Pons (tissue), 1 donor: ENCODE measurements around the gene CXCL16.

ENCODE experiments used
- DNase-seq: peaks from one replicate; pipeline ENCODE4 v3.0.0-alpha.2; 2016; ENCODE audit warnings: low spot score

Gene CXCL16, protein sequence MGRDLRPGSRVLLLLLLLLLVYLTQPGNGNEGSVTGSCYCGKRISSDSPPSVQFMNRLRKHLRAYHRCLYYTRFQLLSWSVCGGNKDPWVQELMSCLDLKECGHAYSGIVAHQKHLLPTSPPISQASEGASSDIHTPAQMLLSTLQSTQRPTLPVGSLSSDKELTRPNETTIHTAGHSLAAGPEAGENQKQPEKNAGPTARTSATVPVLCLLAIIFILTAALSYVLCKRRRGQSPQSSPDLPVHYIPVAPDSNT

DNA sequence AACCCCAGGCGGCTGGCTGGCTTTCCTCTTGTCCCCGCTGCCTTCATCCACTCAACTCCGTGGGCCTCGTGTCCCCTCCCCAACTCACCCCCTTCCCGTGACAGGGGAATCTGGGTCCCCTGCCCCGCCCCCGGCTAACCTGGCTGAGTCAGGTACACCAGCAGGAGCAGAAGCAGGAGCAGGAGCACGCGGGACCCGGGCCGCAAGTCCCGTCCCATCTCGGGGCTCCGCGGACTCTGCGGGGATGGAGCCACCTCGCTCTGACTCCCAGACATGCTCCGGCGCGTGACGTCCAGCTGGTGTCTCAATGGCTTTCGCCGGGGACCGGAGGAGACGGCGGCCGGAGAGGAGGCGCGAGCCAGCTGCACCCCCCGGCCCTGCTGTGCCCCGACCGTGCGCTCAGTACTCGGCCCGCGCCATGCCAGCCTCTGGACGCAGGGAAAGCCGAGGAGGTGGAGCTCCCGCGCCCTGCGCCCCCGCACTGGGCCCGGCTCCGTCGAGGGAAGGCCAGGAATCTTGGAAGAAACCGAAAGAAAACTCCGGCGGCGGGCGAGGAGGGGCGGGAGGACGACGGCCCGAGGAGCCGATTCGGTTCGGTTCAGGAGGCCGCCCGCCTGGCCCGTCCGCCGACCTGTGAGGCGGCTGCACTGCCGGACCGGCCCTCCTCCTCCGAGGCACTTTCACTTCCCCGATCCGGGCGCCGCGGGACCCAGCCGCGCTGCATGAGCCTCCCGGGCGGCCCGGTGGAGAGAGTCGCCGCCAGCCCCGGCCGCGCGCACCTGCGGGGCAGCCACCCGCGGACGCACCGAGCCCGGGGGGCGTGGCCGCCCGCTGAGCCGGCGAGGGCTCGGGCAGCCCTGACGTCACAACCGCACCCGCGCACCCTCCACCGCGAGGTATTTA is at the start of gene CXCL16, which contains the start of gene ZMYND15:
CXCL16 (minus strand) TSS at position 807 of the 903 bp plus-strand sequence; CDS start at position 218, 589 bp downstream.
ZMYND15 (plus strand) TSS at position 712 of the 903 bp plus-strand sequence. CDS start 716 bp downstream, outside the sequence.
- no peak for DNase-seq

DNA sequence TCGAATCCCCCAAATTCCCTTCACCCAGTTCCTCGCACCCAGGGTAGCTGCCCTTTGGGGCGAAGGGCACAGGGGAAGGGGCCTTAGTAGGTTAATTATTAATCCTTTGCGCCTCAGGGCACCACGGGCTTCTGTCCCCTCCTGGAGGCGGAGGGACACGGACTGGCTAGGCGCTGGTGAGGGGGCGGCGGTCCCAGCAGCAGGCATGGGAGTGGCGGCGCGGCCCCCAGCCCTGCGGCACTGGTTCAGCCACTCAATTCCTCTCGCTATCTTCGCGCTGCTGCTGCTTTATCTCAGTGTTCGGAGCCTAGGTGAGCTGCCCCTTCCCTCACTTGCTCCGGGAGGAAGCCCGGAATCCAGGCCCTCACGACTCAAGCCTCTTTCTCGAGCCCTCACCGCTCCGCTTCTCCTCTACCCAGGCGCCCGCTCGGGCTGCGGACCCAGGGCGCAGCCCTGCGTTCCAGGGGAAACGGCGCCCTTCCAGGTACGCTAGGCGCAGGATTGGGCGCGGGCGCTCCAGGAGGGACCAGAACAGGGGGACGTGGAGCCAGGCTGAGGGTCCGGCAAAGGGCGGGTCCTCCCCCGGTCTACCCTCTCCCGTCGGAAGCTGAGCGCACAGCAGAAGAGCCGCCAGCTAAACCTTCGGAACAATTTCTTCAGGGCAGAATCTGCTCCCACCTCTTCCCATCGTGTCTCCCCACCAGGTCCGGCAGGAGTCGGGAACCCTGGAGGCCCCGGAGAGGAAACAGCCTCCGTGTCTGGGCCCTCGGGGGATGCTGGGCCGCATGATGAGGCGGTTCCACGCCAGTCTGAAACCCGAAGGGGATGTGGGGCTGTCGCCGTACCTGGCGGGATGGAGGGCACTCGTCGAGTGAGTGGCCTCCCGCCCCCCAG is 49.3 kb upstream of the CXCL16 start, which contains the start of gene GLTPD2:
GLTPD2 (plus strand) TSS at position 158 of the 894 bp plus-strand sequence; CDS start at position 206, 48 bp downstream.
- no peak for DNase-seq

DNA sequence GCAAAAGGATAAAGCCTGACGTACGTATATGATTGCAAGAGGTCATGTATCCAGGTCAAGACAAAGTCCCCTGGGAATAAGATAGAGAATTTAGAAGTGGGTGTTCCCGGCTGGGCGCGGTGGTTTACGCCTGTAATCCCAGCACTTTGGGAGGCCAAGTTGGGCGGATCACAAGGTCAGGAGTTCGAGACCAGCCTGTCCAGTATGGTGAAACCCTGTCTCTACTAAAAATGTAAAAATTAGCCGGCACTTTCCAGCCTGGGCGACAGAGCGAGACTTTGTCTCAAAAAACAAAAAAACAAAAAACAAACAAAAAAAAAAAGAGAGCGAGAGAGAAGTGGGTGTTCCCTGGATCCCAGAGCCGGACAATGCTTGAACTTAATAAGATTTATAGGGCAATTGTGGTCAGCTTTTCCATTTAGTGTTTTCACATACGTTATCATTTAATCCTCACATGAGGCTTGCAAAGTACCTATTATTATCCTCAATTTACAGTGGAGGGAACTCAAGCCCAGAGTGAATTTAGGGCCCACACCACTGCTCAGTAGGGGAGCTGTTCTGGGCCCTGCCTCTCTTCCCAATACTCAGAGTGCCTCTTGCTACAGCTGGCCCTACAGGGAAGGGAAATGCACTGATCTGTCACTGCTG is 48.6 kb upstream of the CXCL16 start:
- no peak for DNase-seq

DNA sequence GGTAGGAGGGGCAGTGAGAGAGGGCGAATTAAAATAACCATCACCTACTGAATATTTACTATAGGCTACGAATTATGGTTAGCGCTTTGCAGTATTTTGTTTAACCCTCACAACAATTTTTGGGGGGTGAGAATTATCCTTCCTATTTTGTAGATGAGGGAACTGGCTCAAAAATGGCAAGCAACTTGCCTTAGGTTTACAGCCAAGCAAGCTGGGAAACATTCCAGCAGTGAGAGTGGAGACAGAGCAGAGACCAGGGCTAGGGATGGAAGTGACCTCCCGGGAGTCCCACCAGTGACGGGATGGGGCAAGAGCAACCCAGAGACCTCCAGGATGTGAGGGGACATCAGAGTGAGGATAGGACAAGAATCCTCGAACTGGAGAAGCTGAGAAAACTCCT is 46.8 kb upstream of the CXCL16 start:
- no peak for DNase-seq

DNA sequence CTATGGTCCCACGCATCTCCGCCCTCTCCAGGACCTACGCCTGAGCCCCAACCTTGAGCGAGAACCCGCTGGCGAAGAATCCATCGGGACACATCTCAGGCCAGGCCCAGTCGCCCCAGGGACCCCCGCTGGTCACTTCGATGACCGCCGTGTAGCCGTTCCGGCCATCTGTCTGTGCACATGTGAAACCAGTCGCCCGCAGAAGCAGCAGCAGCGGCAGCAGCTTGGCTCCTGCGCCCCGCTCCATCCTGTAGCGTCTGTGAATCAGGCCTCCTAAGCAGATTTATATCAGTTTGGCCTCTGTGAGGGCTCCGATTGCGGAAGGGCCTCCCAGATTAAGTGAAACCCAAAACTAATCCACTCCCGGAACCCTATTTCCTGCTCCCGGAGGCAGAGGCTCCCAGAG is 46.4 kb upstream of the CXCL16 start, which contains the start of gene VMO1:
VMO1 (minus strand) TSS at position 259 of the 406 bp plus-strand sequence; CDS start at position 247, 12 bp downstream.
- no peak for DNase-seq

DNA sequence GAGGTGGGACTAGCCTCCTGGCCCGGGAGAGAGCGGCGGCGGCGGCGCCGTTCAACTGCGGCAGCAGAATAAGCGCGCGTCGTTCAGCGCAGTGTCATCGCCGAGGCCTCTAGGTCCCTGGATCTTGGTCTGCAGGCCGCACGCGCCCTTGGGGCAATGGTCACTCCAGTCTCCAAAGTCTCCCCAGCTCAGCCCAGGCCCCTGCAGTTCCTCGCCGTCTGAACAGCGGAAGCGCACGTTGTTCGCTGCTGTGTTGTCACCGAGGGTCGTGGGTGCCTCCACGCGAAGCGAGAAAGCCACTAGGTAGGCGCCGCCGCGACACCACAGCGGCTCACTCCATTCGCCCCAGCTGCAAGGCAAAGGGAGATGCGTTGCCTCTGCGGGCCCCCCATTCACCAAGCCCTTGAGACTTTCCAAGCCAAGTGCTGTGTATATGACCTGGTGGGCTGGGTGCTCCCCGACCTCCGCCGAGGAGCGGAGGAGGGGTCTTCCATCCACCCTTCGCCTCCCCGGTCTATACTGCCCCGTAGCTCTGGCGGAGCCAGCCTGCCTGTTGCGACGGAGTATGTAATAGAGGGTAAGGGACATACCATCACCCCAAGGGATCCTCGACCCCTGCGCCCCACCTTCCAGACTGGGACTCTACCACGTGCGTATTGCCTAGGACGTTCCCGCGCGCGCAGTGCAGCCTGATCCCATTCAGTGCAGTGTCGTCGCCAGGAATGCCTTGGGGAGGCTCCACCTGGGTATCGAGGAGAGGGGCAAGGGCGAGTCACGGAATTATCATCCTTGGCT is 45.8 kb upstream of the CXCL16 start:
- DNase-seq = no peak

DNA sequence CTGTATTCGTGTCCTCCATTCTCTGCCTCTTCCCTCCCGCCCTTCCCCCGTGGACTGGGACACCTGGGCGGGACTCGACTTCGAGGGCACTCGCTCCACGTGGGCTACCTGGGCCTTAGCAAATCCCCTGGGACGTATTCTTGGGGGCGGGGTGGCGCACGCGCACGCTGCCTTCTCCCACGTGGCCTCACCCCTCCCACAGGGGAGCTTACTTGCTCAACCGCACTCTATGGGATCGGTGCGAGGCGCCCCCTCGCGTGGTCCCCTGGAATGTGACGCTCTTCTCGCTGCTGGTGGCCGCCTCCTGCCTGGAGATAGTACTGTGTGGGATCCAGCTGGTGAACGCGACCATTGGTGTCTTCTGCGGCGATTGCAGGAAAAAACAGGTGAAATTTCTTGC is 42.9 kb upstream of the CXCL16 start:
- DNase-seq = no peak

DNA sequence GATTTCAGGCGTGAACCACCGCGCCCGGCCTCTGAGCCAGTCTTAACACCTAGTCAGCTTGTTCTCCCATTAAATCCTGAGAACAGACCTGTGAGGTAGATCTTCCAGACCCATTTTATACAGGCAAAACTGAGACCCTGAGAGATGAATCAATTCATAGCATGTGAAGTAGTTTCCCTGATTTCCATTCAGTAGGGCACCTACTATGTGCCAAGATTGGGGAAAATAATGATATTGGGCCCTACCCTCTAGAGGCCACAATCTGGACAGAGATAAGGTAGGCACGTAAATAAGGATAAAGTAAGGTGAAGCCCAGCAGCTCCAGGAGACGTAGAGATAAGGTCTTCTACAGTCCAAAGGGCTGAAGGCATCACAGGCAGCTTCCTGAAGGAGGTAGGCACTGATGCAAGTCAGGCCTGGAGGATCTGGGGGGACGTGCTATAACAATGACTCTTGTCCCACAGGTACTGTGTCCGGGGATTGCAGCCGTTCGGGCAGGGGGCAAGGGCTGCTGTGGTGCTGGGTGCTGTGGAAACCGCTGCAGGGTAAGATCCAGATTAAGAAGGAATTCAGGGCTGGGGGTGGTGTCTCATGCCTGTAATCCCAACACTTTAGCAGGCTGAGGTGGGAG is 40.7 kb upstream of the CXCL16 start:
- no peak for DNase-seq

DNA sequence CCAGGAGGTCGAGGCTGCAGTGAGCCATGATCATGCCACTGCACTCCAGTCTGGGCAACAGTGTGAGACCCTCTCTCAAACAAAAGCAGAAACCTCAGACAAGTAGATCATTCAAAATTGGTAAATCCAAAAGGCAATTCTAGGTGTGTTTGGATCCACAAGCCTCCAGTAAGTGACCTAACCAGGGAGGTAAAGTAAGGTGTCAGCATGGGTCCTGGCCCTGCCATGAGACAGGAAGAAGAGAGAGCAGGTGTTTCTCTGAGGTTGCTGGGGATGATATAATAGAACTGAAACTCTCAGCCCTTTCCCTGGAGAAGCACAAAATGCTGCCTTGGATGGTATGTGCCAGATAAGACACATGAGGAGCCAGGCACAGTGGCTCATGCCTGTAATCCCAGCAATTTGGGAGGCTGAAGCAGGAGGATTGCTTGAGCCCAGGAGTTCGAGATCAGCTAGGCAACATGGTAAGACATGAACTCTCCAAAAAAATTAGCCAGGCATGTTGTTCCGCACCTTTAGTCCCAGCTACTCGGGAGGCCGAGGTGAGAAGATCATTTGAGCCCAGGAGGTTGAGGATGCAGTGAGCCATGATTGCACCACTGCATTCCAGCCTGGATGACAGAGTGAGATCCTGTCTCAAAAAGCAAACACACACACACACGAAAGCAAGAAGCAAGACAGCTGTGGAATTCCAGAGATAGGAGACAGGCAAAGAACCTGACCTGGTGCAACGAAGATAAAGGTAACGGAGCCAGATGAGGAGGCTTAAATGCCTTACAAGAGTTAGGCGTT is 38.4 kb upstream of the CXCL16 start:
- DNase-seq = no peak

DNA sequence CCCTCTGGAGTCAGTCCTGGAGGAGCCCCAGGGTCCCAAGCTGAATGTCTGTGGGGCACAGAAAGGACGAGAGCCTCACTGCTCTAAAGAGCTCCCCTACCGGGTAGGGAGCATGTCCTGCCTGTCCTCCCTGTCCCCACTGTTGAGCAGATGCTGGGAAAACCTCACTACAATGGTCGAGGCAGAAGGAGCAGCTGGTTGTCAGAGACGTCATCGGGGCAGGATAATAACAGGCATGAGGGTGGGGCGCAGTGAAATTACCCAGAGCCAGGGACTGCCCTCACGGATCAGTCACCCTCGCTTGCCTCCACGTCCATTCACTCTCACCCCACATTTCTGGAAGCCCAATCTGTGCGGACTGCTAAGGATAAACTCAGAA is 32.5 kb upstream of the CXCL16 start:
- DNase-seq = no peak

DNA sequence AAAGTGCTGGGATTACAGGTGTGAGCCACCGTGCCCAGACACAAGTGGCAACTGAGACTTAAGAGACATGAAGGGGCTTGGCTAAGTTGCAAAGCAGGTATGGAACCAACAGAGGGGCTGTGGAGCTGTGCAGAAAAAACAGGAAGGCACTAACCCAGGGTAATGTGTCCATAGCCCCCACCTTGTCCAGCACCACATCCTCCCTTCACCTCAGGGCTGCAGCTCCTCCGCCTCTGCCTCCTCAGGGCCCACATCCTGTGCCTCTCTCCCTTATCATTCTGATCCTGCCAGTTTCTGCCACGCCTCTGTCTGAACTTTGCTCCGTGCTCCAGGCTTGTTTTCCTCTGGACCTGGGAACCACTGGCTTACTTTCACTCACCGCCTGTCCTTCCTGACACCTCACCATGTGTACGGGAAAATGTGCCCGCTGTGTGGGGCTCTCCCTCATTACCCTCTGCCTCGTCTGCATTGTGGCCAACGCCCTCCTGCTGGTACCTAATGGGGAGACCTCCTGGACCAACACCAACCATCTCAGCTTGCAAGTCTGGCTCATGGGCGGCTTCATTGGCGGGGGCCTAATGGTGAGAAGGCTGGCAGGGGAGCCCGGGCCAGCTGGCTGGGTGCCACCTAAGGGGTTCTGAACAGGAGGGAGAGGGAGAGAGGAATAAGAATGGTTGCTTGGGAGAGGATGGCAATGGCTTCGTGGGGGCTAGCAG is 31.9 kb upstream of the CXCL16 start, which contains the start of gene TM4SF5:
TM4SF5 (plus strand) TSS at position 368 of the 716 bp plus-strand sequence; CDS start at position 405, 37 bp downstream.
- no peak for DNase-seq

DNA sequence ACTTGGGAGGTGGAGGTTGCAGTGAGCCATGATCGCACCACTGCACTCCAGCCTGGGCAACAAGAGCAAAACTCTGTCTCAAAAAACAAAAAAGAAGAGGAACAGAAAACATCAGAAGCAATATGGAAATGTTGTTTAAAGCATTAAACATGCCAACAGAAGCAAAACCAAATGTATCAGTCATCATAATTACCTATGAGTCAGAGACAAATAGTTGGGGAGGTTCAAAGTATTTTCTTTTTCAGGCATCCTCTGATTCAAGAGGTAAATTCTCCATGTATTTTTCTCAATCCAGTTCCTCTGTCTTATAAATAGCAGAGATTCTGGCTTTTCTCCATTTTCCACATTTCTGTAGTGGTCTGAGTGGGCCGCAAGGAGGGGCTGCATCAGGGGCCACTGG is 29.9 kb upstream of the CXCL16 start:
- DNase-seq = no peak

DNA sequence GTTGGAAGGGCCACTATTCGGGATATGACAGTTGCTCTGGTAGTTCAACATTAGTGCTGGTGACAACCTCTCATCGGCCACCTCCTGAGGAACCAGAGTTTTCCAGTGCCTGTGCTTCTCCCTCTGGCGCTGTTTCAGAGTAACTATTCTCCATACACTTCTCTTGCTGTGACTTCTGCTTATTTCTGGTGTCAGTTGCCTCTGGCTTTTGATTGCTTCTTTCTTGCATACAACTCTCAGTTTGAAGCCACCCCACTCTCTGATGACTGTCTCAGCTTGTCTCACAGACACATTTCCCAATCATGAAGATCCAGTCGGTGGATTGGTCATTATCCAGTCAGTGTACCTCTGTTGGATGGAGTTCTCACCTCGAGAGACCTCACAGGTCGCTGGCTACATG is 28.6 kb upstream of the CXCL16 start:
- DNase-seq = peak; percentile 31

DNA sequence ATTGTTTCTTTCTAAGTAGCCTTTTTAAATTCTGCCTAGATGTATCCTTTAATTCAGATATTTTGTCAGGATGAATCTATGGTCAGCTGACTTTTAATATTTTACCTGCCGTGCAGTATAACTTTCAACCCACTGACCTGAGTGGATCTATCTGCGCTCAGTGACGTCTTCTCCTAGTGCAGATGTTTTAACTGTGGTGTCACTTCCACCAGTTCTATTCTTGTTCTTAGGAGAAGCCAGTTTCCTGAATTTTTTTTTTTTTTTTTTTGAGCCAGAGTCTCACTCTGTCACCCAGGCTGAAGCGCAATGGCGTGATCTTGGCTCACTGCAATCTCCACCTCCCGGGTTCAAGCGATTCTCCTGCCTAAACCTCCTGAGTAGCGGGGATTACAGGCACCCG is 27.0 kb upstream of the CXCL16 start:
- no peak for DNase-seq

DNA sequence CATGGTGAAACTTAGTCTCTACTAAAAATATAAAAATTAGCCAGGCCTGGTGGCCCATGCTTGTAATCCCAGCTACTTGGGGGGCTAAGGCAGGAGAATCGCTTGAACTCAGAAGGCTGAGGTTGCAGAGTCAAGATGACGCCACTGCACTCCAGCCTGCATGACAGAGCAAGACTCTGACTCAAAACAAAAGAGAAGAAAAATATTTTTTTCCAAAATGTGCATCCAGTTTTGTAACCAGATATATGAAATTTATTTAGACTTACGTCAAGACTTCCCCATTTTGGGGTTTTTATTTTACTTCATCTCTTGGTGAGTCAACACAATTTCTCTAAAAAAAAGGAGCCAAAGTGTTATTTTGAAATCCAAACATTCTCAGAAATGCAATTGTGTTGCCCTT is 26.5 kb upstream of the CXCL16 start:
- no peak for DNase-seq

DNA sequence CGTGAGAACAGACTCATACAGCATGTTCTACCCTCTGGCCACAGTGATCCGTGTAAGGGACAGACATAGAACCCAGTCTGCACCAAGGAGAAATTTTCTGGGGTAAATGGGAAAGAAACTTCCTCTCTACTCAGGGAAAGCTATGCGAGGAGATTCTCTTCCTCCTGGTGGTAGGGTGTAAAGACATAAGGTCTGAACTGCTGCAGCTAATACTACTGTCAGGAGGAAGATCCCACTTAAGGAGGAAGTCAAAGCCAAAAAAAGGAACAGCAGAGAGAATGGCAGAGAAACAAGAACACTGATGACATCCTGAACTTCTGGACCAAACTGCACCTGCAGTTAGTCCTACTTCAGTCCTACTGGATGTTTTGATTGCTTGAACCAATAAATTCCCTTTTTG is 24.9 kb upstream of the CXCL16 start:
- DNase-seq = peak; percentile 84

DNA sequence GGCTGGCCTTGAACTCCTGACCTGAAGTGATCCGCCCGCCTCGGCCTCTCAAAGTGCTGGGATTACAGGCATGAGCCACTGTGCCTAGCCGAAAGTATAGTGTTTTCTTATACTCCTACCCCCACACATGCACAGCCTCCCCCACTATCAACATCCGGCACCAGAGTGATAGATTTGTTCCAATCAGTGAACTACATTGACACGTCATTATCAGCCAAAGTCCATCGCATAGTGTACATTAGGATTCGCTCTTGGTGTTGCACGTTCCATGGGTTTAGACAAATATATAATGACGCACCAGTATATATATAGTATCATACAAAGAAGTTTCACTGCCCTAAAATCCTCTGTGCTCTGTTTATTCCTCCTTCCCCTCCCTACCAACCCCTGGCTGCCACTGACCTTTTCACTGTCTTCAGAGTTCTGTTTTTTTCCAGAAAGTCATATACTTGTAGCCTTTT is 20.1 kb upstream of the CXCL16 start:
- DNase-seq = peak; percentile 55

DNA sequence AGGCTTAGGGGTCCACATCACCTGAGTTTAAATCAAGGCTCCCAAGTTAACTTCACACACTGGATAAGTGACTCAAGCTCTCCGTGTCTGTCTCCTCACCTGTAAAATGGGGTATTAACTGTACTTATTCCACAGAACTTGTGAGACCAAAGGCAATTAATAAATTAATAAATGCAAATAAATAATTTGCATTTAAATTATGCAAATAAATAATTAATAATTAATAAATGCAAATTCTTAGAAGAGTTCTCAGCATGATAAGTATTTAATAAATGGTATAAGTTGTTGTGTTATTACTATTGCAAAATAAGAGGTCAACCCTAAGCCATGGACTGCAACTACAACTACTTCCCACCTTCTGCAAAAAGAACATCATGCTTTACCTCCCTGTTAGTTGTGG is 13.7 kb upstream of the CXCL16 start:
- no peak for DNase-seq
